Hepatocyte (in vitro differentiated cells): Measurements from ENCODE around the gene SCRT2. TPM values are rescaled to one million over a fixed set of nuclear protein-coding genes. Genes with fewer than 3 reads are reported as not detected.

ENCODE experiments used
- DNase-seq: peaks from one replicate; pipeline ENCODE4 v3.0.0-alpha.2; 2016; ENCODE audit warnings: low spot score
- H2AFZ ChIP-seq: fragments of 200-600 bp; sonication (generic); 2 replicates; pipeline ENCODE4 v1.6.0; 2016; ENCODE audit warnings: antibody characterized with exemption, mild to moderate bottlenecking
- H3K27ac ChIP-seq: fragments of 200-600 bp; sonication (generic); 2 replicates; pipeline ENCODE4 v1.5.1; 2016; ENCODE audit warnings: mild to moderate bottlenecking
- H3K27me3 ChIP-seq: fragments of 200-600 bp; sonication (generic); 2 replicates; pipeline ENCODE4 v1.6.1; 2016
- H3K36me3 ChIP-seq: fragments of 200-600 bp; sonication (generic); replicated peaks from 2 replicates; pipeline ENCODE4 v1.5.1; 2016; ENCODE audit warnings: low read depth; ENCODE audit not compliant: insufficient read depth
- H3K4me1 ChIP-seq: fragments of 200-600 bp; sonication (generic); 2 replicates; pipeline ENCODE4 v1.5.1; 2016; ENCODE audit warnings: mild to moderate bottlenecking, moderate library complexity; ENCODE audit not compliant: insufficient read depth
- H3K4me2 ChIP-seq: fragments of 200-600 bp; sonication (generic); 2 replicates; pipeline ENCODE4 v1.6.0; 2016
- H3K4me3 ChIP-seq: fragments of 200-600 bp; sonication (generic); 2 replicates; pipeline ENCODE4 v1.5.1; 2016; ENCODE audit warnings: mild to moderate bottlenecking
- H3K79me2 ChIP-seq: fragments of 200-600 bp; sonication (generic); 2 replicates; pipeline ENCODE4 v1.6.0; 2017; ENCODE audit warnings: mild to moderate bottlenecking
- H3K9me2 ChIP-seq: fragments of 200-600 bp; sonication (generic); replicated peaks from 2 replicates; pipeline ENCODE4 v1.6.0; 2017; ENCODE audit warnings: mild to moderate bottlenecking; ENCODE audit not compliant: insufficient read depth
- H3K9me3 ChIP-seq: fragments of 200-600 bp; sonication (generic); 2 replicates; pipeline ENCODE4 v1.5.1; 2016; ENCODE audit warnings: low read depth, mild to moderate bottlenecking
- H4K20me1 ChIP-seq: fragments of 200-600 bp; sonication (generic); 2 replicates; pipeline ENCODE4 v1.6.0; 2016; ENCODE audit warnings: mild to moderate bottlenecking; ENCODE audit not compliant: insufficient read depth, poor library complexity, severe bottlenecking
- EZH2 ChIP-seq: fragments of 200-600 bp; sonication (generic); IDR thresholded peaks from 2 replicates; pipeline ENCODE4 v1.6.1; 2016; ENCODE audit warnings: antibody characterized with exemption, mild to moderate bottlenecking, borderline replicate concordance
- EZH2phosphoT487 ChIP-seq: fragments of 200-600 bp; sonication (generic); IDR thresholded peaks from one replicate; pipeline ENCODE4 v1.6.1; 2018; ENCODE audit warnings: antibody characterized with exemption, mild to moderate bottlenecking, low read depth, moderate library complexity; ENCODE audit not compliant: unreplicated experiment, severe bottlenecking
- WGBS: methylation state at CpG from one replicate; pipeline ENCODE4 v1.1.6; 2016; ENCODE audit warnings: low lambda C conversion rate; ENCODE audit errors: missing lambda C conversion rate; 5-methylcytosine and 5-hydroxymethylcytosine counted together
- polyA plus RNA-seq: library from polyadenylated mRNA; unstranded; fragments of >200 nt; fragmentation: Nextera tagmentation; extraction: Ambion mirVana; gene quantifications from 2 replicates; pipeline ENCODE4 v1.2.1, GENCODE V29; 2016
- total RNA-seq: library from RNA; depleted of rRNA; stranded (reverse); fragments of >200 nt; gene quantifications from 2 replicates; pipeline ENCODE4 v1.2.3, GENCODE V29; 2014
- TF ChIP-seq, protein P1 (sequence below): fragments of 200-600 bp; sonication (generic); IDR thresholded peaks from 2 replicates; pipeline ENCODE4 v1.5.1; 2016; ENCODE audit warnings: antibody characterized with exemption, mild to moderate bottlenecking; ENCODE audit not compliant: poor library complexity

SCRT2 gene
- total and polyA plus RNA-seq, 2 experiments from 2014 or later, result not detected

DNA sequence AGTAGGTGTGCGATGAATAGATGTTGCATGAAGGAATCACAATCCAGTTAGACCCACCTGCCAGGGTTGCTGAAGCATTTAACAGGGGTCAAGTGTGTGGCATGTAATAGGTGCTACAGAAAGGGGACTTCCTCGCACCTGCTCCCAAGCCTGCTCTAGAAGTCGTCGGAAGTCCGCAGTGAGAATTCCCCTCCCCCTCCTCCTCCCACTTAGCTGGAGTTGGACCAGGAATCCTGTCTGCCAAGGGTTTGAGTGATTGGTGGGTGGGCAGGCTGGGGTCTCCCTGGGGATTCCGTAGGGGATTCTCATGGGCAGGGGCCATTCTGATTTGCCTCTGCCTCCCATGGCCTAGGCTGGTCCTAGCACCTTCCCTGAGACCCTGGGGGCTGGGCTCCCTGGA lies 10.3 kb downstream of the SCRT2 start:
- Histone ChIP-seq H3K9me3 (no peaks in the 10 kb centered on the region), H3K4me1 (no peaks in the 10 kb centered on the region), H3K9me2 (no peaks in the 10 kb centered on the region), H3K4me3 (no peak overlapping the region), H2AFZ (no peak overlapping the region), H3K4me2 (no peak overlapping the region), H3K79me2 (no peaks in the 10 kb centered on the region), H3K27me3 (peaks cover 48% of the 10 kb centered on the region), H4K20me1 (no peaks in the 10 kb centered on the region), H3K27ac (no peak overlapping the region), H3K36me3 (no peaks in the 10 kb centered on the region)
- 47% methylated on average over 6 of the region's 6 CpGs for WGBS
- TF ChIP-seq EZH2, result no peak
- TF ChIP-seq EZH2phosphoT487, result no peak
- TF ChIP-seq, protein P1, sequence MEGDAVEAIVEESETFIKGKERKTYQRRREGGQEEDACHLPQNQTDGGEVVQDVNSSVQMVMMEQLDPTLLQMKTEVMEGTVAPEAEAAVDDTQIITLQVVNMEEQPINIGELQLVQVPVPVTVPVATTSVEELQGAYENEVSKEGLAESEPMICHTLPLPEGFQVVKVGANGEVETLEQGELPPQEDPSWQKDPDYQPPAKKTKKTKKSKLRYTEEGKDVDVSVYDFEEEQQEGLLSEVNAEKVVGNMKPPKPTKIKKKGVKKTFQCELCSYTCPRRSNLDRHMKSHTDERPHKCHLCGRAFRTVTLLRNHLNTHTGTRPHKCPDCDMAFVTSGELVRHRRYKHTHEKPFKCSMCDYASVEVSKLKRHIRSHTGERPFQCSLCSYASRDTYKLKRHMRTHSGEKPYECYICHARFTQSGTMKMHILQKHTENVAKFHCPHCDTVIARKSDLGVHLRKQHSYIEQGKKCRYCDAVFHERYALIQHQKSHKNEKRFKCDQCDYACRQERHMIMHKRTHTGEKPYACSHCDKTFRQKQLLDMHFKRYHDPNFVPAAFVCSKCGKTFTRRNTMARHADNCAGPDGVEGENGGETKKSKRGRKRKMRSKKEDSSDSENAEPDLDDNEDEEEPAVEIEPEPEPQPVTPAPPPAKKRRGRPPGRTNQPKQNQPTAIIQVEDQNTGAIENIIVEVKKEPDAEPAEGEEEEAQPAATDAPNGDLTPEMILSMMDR, result no peak
- no peak for DNase-seq

DNA sequence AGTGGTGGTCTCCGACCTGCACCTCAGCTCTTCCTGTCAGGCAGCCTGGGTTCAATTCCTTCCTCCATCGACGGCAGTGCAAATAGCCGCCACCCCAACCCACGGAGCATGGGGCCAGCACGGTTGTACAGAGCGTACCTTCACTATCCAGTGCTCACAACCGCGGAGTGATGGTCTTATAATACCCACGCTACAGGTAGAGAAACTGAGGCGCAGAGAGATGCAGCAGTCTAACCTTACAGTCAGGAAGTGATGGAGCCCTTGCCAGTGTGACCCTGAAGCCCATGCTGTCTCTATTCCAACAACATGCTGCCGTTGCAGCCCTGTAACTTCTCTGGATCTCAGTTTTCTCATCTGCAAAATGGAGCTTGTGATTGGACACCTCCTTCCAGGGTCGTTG lies 11.0 kb downstream of the SCRT2 start:
- TF ChIP-seq EZH2phosphoT487 (no peak), EZH2 (no peak)
- TF ChIP-seq, protein P1, result no peak
- no peaks in the 10 kb centered on the region for H3K36me3 ChIP-seq
- H3K4me1 ChIP-seq, result no peaks in the 10 kb centered on the region
- H2AFZ ChIP-seq, result no peak overlapping the region
- no peaks in the 10 kb centered on the region for H3K9me2 ChIP-seq
- DNase-seq, result no peak
- no peaks in the 10 kb centered on the region for H3K9me3 ChIP-seq
- no peak overlapping the region for H3K4me2 ChIP-seq
- no peak overlapping the region for H3K27ac ChIP-seq
- H4K20me1 ChIP-seq, result no peaks in the 10 kb centered on the region
- H3K79me2 ChIP-seq, result no peaks in the 10 kb centered on the region
- 86% methylated on average over 13 of the region's 13 CpGs for WGBS
- H3K4me3 ChIP-seq, result no peak overlapping the region
- peaks cover 51% of the 10 kb centered on the region for H3K27me3 ChIP-seq

DNA sequence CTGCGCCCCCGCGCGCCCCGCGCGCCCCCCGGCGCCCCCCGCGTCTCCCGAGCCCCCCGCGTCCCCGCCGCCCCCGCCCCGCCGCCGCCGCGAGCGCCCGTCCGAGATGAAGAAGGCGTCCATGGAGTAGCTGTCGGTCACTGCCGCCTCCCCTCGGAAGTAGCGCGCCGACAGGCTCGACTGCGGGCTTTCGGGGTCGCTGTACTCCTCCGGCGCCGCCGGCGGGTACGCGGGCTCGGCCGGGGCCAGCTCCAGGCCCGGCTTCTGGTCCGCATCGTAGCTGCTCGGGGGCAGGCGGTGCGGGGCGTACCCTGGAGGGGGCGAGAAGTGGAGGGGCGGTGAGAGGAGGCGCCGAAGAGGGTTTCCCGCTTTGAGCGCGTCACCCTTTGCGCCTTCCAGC lies 11.5 kb downstream of the SCRT2 start:
- TF ChIP-seq EZH2phosphoT487 (no peak), EZH2 (no peak)
- TF ChIP-seq, protein P1, result no peak
- peaks cover 55% of the 10 kb centered on the region for H3K27me3 ChIP-seq

More for the DNA sequence above, 11.5 kb downstream of the SCRT2 start:
- Histone ChIP-seq H3K4me3 (no peak overlapping the region), H3K36me3 (no peaks in the 10 kb centered on the region), H3K4me1 (no peaks in the 10 kb centered on the region), H3K27ac (no peak overlapping the region), H4K20me1 (no peaks in the 10 kb centered on the region), H3K9me3 (no peaks in the 10 kb centered on the region), H3K79me2 (no peaks in the 10 kb centered on the region), H3K9me2 (no peaks in the 10 kb centered on the region), H3K4me2 (no peak overlapping the region), H2AFZ (no peak overlapping the region)
- WGBS, result 51% methylated on average over 21 of the region's 60 CpGs
- no peak for DNase-seq
